Trophoblast cell (in vitro differentiated cells and primary cell): ENCODE results near the gene GINS2.

ENCODE experiments used
- DNase-seq, 2 donors: peaks; one replicate each; pipeline ENCODE4 v3.0.0-alpha.2; 2016
- H2AFZ ChIP-seq: 2 replicates; pipeline ENCODE4 v1.6.1; 2013; ENCODE audit warnings: low read length, moderate library complexity, mild to moderate bottlenecking; ENCODE audit not compliant: insufficient read depth, poor library complexity
- H2AK5ac ChIP-seq: 2 replicates; pipeline ENCODE4 v1.6.1; 2013; ENCODE audit warnings: mild to moderate bottlenecking, low read length
- H2BK120ac ChIP-seq: 2 replicates; pipeline ENCODE4 v1.6.1; 2013; ENCODE audit warnings: low read length, mild to moderate bottlenecking, moderate library complexity; ENCODE audit not compliant: insufficient read depth, poor library complexity
- H2BK12ac ChIP-seq: 2 replicates; pipeline ENCODE4 v1.6.1; 2013; ENCODE audit warnings: mild to moderate bottlenecking, low read length, moderate library complexity
- H2BK5ac ChIP-seq: 2 replicates; pipeline ENCODE4 v1.6.1; 2013; ENCODE audit warnings: low read length, low read depth, moderate library complexity, mild to moderate bottlenecking; ENCODE audit not compliant: poor library complexity
- H3K14ac ChIP-seq: 2 replicates; pipeline ENCODE4 v1.6.1; 2013; ENCODE audit warnings: mild to moderate bottlenecking, low read length
- H3K18ac ChIP-seq: 2 replicates; pipeline ENCODE4 v1.6.1; 2013; ENCODE audit warnings: mild to moderate bottlenecking, low read length
- H3K23ac ChIP-seq: 2 replicates; pipeline ENCODE4 v1.6.1; 2013; ENCODE audit warnings: low read length
- H3K27ac ChIP-seq: 2 replicates; pipeline ENCODE4 v1.5.1; 2013; ENCODE audit warnings: low read depth, mild to moderate bottlenecking, inconsistent platforms, low read length, moderate library complexity
- H3K27me3 ChIP-seq: 2 replicates; pipeline ENCODE4 v1.6.1; 2013; ENCODE audit warnings: inconsistent platforms, mild to moderate bottlenecking, low read length, moderate library complexity; ENCODE audit not compliant: insufficient read depth
- H3K36me3 ChIP-seq, 2 experiments: 1 replicate in 1 of 2; 2 replicates in 1 of 2; pipeline ENCODE4 v1.6.1; 2013; ENCODE audit warnings: low read length in 2 of 2, mild to moderate bottlenecking in 2 of 2, moderate library complexity in 1 of 2; ENCODE audit not compliant: insufficient read depth in 2 of 2, control insufficient read depth in 1 of 2
- H3K4ac ChIP-seq: 2 replicates; pipeline ENCODE4 v1.6.1; 2013; ENCODE audit warnings: low read depth, mild to moderate bottlenecking, low read length, moderate library complexity
- H3K4me1 ChIP-seq, 2 experiments: 1 replicate in 1 of 2; 2 replicates in 1 of 2; pipeline ENCODE4 v1.6.1; 2013; ENCODE audit warnings: low read length in 2 of 2, mild to moderate bottlenecking in 2 of 2, moderate library complexity in 1 of 2; ENCODE audit not compliant: insufficient read depth in 2 of 2, control insufficient read depth in 1 of 2
- H3K4me2 ChIP-seq: 2 replicates; pipeline ENCODE4 v1.6.1; 2013; ENCODE audit warnings: inconsistent platforms, mild to moderate bottlenecking, low read length, moderate library complexity
- H3K4me3 ChIP-seq: 2 replicates; pipeline ENCODE4 v1.5.1; 2013; ENCODE audit warnings: mild to moderate bottlenecking, low read depth, low read length, inconsistent platforms
- H3K79me1 ChIP-seq: one replicate; pipeline ENCODE4 v1.6.1; 2013; ENCODE audit warnings: low read length
- H3K79me2 ChIP-seq: 2 replicates; pipeline ENCODE4 v1.6.1; 2013; ENCODE audit warnings: low read length, mild to moderate bottlenecking; ENCODE audit not compliant: control insufficient read depth, insufficient read depth, poor library complexity
- H3K9ac ChIP-seq: 2 replicates; pipeline ENCODE4 v1.6.1; 2013; ENCODE audit warnings: mild to moderate bottlenecking, low read length
- H3K9me3 ChIP-seq: 2 replicates; pipeline ENCODE4 v1.6.1; 2013; ENCODE audit warnings: low read depth, mild to moderate bottlenecking, control low read depth, inconsistent platforms, low read length; ENCODE audit not compliant: insufficient read depth
- H4K12ac ChIP-seq: 2 replicates; pipeline ENCODE4 v1.6.1; 2013; ENCODE audit warnings: low read depth, mild to moderate bottlenecking, low read length, moderate library complexity
- H4K8ac ChIP-seq: 2 replicates; pipeline ENCODE4 v1.6.1; 2013; ENCODE audit warnings: low read depth, mild to moderate bottlenecking, low read length, moderate library complexity
- H4K91ac ChIP-seq: one replicate; pipeline ENCODE4 v1.6.1; 2013; ENCODE audit warnings: low read depth, mild to moderate bottlenecking, low read length, moderate library complexity
- whole genome bisulfite sequencing: extraction: QIAGEN DNeasy Blood & Tissue Kit; methylation state at CpG from one replicate; pipeline ENCODE4 v1.1.7; 2013; ENCODE audit warnings: missing lambda C conversion rate; ENCODE audit not compliant: insufficient read length, insufficient coverage; ENCODE audit errors: extremely low coverage; 5-methylcytosine and 5-hydroxymethylcytosine counted together

The GINS2 gene

GRCh38 chr16:85724126-85724879 lies 35.5 kb upstream of the GINS2 start:
- no peaks in the 10 kb centered on the region for H3K27me3 ChIP-seq
- peaks cover 8% of the 10 kb centered on the region for H3K9me3 ChIP-seq
- H3K9ac ChIP-seq: no peak overlapping the region
- no peak overlapping the region for H4K12ac ChIP-seq
- H3K4me2 ChIP-seq: no peak overlapping the region
- no peak overlapping the region for H2BK120ac ChIP-seq
- no peak overlapping the region for H2AFZ ChIP-seq
- H4K91ac ChIP-seq: no peak overlapping the region
- no peaks in the 10 kb centered on the region for H3K79me2 ChIP-seq
- no peak overlapping the region for H3K4me3 ChIP-seq
- H3K36me3 ChIP-seq: peaks cover 0 to 4% of the 10 kb centered on the region in 2 experiments
- no peak overlapping the region for H4K8ac ChIP-seq
- no peak overlapping the region for H3K27ac ChIP-seq
- no peak overlapping the region for H3K14ac ChIP-seq
- no peaks in the 10 kb centered on the region for H3K4me1 ChIP-seq
- no CpG with 5 or more reads among the region's 20 CpGs for WGBS
- H2BK5ac ChIP-seq: no peak overlapping the region
- H3K79me1 ChIP-seq: no peaks in the 10 kb centered on the region
- no peak overlapping the region for H3K18ac ChIP-seq
- DNase-seq: no peak
- no peak overlapping the region for H3K4ac ChIP-seq
- H2BK12ac ChIP-seq: no peak overlapping the region
- no peak overlapping the region for H3K23ac ChIP-seq
- no peak overlapping the region for H2AK5ac ChIP-seq

DNA sequence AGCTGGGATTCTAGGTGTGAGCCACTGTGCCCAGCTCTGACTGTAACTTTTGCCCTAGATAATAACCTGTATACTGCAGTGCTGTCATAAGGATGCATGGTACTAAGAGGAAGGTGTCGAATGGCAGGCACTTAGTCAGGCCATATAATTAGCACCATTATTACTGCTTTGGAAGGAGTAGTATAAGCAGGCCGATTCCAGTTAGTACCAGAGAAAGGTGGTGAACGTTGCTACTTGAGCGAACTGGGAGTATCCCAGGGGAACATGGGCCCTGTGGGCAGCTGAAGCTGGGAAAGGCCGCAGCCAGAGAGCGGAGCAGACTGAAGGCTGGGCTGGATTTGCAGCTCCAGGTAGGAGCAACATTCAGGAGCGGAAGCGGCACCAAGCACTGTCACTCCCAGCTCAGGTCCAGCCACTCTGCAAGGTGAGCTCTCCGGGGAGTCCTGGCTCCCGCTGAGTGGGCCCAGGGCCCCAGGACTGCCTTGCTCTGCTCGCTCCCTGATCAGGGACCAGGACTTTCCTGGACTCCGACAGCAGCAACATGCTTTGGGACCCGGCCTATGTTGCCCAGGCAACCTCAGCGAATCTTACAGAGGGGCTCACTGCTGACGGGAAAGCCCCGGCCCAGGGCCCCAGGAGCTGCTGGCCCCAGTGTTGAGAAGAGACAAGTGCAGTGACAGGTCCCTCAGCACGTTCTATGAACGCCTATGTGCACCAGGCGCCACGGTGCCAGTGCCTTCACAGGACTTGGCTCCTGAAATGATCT lies 33.6 kb upstream of the GINS2 start:
- no peak overlapping the region for H4K91ac ChIP-seq
- no CpG with 5 or more reads among the region's 20 CpGs for WGBS
- no peak overlapping the region for H3K9ac ChIP-seq

GRCh38 chr16:85720302-85720637 lies 31.5 kb upstream of the GINS2 start:
- Histone ChIP-seq H3K27ac (no peak overlapping the region), H3K4me1 (no peaks in the 10 kb centered on the region), H2BK120ac (no peak overlapping the region), H3K4me3 (no peak overlapping the region), H3K9me3 (no peaks in the 10 kb centered on the region), H4K8ac (no peak overlapping the region), H3K14ac (no peak overlapping the region), H2BK12ac (no peak overlapping the region), H3K9ac (no peak overlapping the region), H2AFZ (no peak overlapping the region), H3K18ac (no peak overlapping the region), H3K27me3 (peaks cover 5% of the 10 kb centered on the region), H2BK5ac (no peak overlapping the region), H2AK5ac (no peak overlapping the region), H3K79me1 (no peaks in the 10 kb centered on the region), H3K79me2 (no peaks in the 10 kb centered on the region), H4K91ac (no peak overlapping the region), H3K23ac (no peak overlapping the region), H3K36me3 (no peaks in the 10 kb centered on the region), H3K4ac (no peak overlapping the region), H4K12ac (no peak overlapping the region), H3K4me2 (no peak overlapping the region)
- no peak for DNase-seq
- WGBS: no CpG with 5 or more reads among the region's 4 CpGs

More for the DNA sequence above, 33.6 kb upstream of the GINS2 start:
- Histone ChIP-seq H2AK5ac (no peak overlapping the region), H3K79me2 (no peaks in the 10 kb centered on the region), H3K14ac (no peak overlapping the region), H2BK120ac (no peak overlapping the region), H3K9me3 (peaks cover 8% of the 10 kb centered on the region), H2BK5ac (no peak overlapping the region), H2BK12ac (no peak overlapping the region), H4K8ac (no peak overlapping the region), H3K27ac (no peak overlapping the region), H3K4me3 (no peak overlapping the region), H3K4me2 (no peak overlapping the region), H3K23ac (no peak overlapping the region), H3K18ac (no peak overlapping the region), H3K36me3 (peaks cover 0 to 4% of the 10 kb centered on the region in 2 experiments), H3K79me1 (no peaks in the 10 kb centered on the region), H2AFZ (no peak overlapping the region), H3K4ac (no peak overlapping the region), H4K12ac (no peak overlapping the region), H3K4me1 (no peaks in the 10 kb centered on the region), H3K27me3 (no peaks in the 10 kb centered on the region)
- DNase-seq: no peak

DNA sequence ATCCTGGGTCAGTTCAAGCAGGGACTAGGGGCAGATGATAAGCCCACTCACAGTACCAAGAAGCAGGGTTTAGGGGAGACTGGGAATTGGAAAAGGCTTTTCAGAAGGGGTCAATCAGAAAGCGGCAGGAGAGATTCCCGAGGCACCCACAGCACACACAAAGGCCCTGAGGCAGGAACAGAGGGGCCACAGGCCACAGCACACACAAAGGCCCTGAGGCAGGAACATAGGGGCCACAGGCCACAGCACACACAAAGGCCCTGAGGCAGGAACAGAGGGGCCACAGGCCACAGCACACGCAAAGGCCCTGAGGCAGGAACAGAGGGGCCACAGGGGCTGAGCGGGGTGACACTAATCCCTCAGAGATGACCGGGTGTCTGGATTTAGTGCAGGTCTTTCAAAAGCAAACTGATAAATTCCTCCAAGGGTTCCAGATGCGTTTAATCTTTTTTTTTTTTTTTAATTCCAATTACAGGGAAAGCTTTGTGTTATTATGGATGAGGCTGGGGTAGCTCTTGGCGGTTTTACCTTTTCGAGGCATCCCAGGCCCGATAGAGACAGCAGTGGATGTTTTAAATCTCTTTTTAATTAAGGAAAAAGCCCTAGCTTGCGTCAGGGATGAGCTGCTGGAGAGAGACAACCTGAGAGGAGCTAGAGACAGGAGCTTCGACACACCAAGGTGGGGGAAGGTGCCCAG lies 31.0 kb upstream of the GINS2 start:
- WGBS: no CpG with 5 or more reads among the region's 11 CpGs
- no peak overlapping the region for H2BK12ac ChIP-seq
- no peak overlapping the region for H4K12ac ChIP-seq
- H3K4me1 ChIP-seq: no peaks in the 10 kb centered on the region
- no peak overlapping the region for H3K4me3 ChIP-seq
- no peak overlapping the region for H3K14ac ChIP-seq
- H3K4me2 ChIP-seq: no peak overlapping the region
- DNase-seq: no peak
- no peak overlapping the region for H2AK5ac ChIP-seq
- no peaks in the 10 kb centered on the region for H3K79me2 ChIP-seq
- H2BK120ac ChIP-seq: no peak overlapping the region
- H3K79me1 ChIP-seq: no peaks in the 10 kb centered on the region
- no peak overlapping the region for H3K9ac ChIP-seq
- H4K8ac ChIP-seq: no peak overlapping the region
- no peak overlapping the region for H3K27ac ChIP-seq
- H3K9me3 ChIP-seq: no peaks in the 10 kb centered on the region
- no peak overlapping the region for H2BK5ac ChIP-seq
- H3K23ac ChIP-seq: no peak overlapping the region
- no peak overlapping the region for H4K91ac ChIP-seq
- no peaks in the 10 kb centered on the region for H3K36me3 ChIP-seq
- H3K4ac ChIP-seq: no peak overlapping the region
- no peak overlapping the region for H2AFZ ChIP-seq
- H3K27me3 ChIP-seq: peaks cover 7% of the 10 kb centered on the region
- no peak overlapping the region for H3K18ac ChIP-seq
